NCI-H446 treated with DMSO at 0.1 percent for 48 hours (cell line): ENCODE results near the gene KCNK16.
A peak's percentile ranks its signal among the peaks of the same experiment; 100 is the strongest.

Experiments used
- DNase-seq: peaks from one replicate; lab custom pipeline; 2025; lab: John Stamatoyannopoulos, UW

Gene KCNK16

GRCh38 chr6:39322306-39322850 is at the start of gene KCNK16:
Gene KCNK16 (minus strand): TSS chr6:39322702. CDS start chr6:39322540, 162 bp downstream.
- DNase-seq, result no peak

DNA sequence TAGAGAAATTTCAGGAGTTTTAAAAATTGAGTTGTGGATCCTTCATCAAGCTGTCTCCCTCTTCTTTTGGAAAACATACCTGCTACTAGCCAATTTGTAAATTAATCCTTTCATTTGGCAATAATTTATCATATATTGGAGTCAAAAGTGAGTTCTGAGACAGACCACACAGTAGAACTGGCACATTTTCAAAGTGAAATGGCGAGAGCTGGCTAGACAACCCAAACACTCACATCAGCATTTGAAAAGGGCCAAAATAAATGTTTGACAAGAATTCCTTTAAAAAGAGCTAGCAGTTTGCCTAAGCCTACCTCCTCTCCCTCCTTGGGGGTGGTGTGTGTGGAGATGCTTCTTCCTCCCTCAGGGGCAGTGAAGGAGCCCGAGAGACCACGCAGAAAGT is 47.9 kb upstream of the KCNK16 start:
- DNase-seq, result peak; percentile 92

- DNase-seq, result peak; percentile 93
These were observed 47.5 kb upstream of the KCNK16 start for GRCh38 chr6:39369987-39370386.

DNA sequence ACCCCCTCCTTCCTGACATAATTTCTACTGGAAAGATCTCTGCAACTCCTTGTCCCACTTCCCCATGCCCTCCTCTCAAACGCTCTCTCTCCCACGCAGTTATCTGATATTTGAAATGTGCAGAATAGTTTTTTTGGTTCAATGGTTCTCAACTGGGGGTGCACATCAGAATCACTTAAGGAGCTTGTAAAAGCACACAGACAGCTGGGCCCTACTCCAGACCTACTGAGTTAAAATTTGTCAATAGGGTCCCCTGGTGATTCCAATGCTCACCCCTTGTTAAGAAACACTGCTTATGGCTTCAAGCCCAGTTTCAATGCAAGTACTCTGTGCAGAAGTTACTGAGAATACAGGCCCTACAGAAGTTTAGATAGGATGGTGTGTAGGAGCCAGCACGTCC is 45.2 kb upstream of the KCNK16 start:
- peak; percentile 20 for DNase-seq

DNA sequence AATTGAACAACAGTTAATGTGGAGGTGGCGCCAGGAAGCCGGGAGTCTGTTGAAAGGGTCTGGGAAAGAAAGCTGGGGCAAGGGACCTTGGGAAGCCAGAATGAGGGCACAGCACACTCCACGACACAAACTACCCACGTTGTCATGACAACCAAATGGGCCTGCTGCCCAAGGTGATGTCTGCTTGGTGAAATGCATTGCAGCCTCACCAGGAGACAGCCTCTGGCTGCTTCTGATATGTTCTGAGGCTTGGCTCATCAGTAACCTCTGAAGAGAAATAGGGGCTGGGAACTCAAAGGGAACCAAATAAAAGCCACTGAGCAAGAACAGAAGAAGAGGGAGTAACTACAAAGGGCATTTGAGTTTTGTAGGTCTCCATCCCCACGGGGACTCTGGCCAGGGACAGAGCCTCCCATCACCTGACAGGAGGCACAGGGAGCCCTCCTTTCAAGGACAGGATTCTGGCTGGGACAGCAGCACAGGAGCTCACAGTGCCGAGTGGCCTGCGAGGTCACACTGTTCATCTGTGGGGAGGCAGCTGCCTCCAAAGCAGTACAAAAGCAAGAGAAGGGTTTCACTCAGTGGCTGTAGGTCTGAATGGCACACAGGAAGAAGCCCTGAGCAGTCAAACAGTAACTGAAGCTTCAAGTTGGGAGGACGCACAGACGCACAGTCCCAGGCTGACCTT is 44.6 kb upstream of the KCNK16 start:
- DNase-seq, result no peak

- DNase-seq, result no peak
These were observed 43.0 kb upstream of the KCNK16 start for GRCh38 chr6:39365281-39366074.

DNA sequence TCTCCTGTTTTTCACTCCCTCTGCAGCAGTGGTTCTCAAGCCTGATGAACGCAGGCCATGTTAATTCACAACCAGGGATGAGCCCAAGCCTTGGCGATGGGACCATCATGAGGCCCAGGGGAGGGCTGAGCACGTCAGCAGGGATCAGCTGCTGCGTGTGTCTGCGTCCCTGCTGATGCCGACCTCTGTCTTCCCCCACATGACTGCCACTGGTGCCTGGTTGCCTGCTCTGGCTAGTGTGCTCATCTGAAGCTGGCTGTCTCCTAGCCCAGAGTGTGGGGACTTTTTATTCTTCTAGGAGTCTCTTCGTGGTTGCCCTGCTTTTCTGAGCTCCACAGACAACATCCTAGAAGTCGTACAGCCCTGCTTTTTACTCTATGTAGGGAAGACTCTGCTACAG is 40.8 kb upstream of the KCNK16 start:
- DNase-seq, result no peak

GRCh38 chr6:39362487-39362865 is 40.0 kb upstream of the KCNK16 start:
- peak; percentile 38 for DNase-seq

GRCh38 chr6:39361657-39362486 is 39.4 kb upstream of the KCNK16 start:
- peak; percentile 44 for DNase-seq

GRCh38 chr6:39360378-39360777 is 37.9 kb upstream of the KCNK16 start:
- no peak for DNase-seq

DNA sequence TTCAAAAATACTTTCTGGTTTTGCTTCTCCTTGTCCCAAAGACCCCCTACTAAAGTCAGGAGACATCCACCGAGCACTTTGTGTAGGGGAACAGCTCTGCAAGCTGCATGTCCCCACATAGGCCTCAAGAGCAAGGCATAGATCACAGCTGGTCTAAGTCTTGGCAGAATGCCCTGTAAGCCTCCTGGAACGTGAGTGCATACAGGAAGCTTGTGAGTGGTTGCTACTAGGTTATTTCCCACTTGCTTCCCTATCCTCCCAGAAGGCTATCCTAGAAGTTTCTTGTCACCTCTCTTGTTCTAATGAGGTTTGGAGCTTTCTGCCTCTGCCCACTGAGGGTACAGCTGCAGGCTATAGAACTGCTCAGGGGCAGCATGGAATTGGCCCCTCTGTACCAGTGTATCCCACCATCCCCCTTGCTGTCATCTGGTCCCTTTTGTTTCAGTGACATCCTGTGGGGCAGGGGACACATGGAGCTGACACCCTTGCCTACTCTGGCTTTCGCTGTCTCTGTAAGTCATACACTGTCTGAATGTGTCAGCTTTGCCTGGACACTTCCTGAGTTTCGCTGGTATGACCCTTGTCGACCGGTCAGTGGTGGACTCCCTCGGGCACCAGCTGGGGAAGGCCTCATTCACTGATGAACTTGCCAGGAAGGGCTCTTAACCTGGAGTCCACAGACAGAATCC is 35.6 kb upstream of the KCNK16 start:
- DNase-seq, result peak; percentile 56

DNA sequence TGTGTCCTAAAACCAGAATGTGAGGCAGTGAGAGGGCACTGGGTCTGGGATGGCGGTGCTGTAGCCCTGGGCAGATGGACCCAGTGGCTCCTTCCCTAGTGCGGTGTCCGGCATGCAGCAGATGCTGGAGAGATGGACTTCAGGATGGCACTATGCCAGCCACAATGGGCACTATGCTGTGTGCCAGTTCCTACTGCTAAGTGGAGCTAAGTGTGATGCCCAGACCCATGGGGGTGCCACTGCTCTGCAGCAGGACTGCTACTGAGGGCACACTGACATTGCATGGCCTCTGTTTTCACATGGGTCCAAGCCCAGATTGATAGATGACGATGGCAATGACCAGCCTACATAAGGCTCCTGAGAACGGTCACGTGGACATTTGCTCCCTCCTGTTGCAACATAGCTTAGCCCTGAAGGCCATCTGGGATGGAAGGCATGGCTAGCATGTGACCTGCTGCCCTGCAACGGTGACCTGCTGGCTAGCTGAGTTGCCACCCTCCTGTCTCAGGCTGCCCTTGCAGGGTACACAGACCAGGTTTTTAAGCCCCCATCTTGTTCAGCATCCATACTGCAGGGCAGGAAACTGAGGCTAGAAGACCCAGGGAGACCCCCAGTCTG is 31.3 kb upstream of the KCNK16 start:
- no peak for DNase-seq

GRCh38 chr6:39350723-39351505 is 28.4 kb upstream of the KCNK16 start:
- no peak for DNase-seq

DNA sequence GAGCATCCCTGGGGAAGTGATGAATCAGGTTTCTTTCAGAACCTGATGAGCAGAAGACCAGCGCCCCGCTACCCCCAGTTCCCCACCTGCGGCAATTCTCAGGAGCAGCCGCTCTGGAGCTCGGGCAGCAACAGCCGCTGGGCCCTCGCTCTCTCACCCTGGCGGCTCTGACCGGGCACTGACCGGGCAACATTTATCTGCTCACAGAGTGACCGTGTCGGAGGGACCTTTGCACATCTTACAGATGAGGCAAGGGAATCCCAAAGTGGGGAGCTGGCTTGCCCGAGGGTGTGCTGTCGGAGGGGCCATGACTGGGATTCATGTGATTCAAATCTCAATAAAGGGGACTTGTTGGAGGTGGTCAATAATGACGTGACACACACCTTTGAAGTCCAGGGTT is 26.2 kb upstream of the KCNK16 start:
- DNase-seq, result no peak

GRCh38 chr6:39347906-39348585 is 25.5 kb upstream of the KCNK16 start:
- DNase-seq, result peak; percentile 28

DNA sequence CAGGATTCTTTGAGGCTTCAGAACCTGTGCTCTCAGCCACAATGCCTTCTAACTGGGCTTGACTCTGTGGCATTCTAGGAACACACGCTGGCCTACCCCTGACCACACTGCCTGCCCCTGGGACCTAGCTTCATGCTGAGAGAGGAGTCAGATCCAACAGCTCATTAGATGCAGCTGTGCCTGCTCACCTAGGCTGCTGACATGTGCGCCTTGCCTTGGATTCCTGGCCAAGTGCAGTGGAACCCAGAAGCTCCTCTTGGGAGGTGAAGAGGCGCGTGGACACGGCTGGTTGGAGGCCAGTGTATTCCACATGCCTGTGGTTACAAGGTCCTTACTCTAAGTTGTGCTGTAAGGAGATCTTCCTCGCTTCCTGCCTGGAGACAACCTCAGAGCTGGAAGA is 24.7 kb upstream of the KCNK16 start:
- no peak for DNase-seq

DNA sequence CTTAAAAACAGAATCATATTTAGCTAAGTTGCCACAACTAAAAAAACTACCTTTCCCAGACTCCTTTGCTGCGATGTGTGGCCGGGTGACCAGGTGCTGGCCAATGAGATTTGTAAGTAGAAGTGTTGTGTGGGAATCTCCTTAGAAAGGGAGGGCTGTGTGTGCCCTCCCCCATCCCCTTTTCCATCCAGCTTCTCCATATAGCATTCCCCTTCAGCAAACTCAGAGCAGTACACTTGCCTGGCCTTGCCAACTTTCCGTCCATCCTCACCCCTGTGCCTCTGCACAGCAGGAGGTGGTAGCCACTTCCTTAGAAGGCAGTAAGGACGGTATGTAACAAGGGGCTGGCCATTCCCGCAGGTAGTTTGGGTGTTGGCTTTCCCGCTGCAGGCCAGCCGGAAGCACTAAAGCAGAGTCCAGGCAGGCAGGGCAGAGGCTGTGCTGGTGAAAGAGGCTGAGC is 22.3 kb upstream of the KCNK16 start:
- DNase-seq, result no peak

GRCh38 chr6:39343396-39343870 is 20.9 kb upstream of the KCNK16 start:
- no peak for DNase-seq

GRCh38 chr6:39342692-39343395 is 20.3 kb upstream of the KCNK16 start:
- DNase-seq, result peak; percentile 56
